Measurements from ENCODE around the gene NIPAL3. TPM values are rescaled to one million over a fixed set of nuclear protein-coding genes. Genes with fewer than 3 reads are reported as not detected.
A peak's percentile ranks its signal among the peaks of the same experiment; 100 is the strongest.

Gene NIPAL3
- total RNA-seq, 4 donors from 2014 or later, result 38.0 to 74.3 (median 57.3) TPM

DNA sequence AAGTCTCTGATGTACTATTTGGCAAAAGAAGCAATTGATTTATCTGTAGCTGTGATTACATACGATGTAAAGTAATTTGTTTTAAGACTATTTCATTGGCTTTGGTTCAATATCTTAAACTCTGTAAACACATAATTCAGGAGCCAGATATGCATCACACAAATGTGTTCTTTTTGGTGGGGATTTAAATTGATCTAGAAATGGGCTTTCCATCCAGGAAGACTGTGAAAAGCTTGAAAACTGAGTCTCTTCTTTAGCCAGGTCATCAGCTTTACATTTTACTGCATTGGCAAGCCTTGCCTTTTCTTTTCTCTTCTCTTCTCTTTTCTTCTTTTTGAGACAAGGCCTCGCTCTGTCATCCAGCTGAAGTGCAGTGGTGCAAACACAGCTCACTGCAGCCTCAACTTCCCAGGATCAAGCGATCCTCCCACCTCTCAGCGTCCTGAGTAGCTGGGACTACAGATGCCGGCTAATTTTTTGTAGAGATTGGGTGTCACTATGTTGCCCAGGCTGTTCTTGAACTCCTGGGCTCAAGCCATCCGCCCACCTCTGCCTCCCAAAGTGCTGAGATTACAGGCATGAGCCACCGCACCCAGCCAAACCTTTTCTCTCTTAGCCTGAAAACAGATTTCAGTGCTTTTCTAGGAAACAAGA is 88.4 kb downstream of the NIPAL3 start:
- no peak for DNase-seq
- TF ChIP-seq, protein P1, sequence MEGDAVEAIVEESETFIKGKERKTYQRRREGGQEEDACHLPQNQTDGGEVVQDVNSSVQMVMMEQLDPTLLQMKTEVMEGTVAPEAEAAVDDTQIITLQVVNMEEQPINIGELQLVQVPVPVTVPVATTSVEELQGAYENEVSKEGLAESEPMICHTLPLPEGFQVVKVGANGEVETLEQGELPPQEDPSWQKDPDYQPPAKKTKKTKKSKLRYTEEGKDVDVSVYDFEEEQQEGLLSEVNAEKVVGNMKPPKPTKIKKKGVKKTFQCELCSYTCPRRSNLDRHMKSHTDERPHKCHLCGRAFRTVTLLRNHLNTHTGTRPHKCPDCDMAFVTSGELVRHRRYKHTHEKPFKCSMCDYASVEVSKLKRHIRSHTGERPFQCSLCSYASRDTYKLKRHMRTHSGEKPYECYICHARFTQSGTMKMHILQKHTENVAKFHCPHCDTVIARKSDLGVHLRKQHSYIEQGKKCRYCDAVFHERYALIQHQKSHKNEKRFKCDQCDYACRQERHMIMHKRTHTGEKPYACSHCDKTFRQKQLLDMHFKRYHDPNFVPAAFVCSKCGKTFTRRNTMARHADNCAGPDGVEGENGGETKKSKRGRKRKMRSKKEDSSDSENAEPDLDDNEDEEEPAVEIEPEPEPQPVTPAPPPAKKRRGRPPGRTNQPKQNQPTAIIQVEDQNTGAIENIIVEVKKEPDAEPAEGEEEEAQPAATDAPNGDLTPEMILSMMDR (IDR thresholded peaks at IDR 0.05), result no peak
- no peak for TF ChIP-seq POLR2A (IDR thresholded peaks at IDR 0.05)
- Histone ChIP-seq H3K36me3 (no peaks in the 10 kb centered on the region), H3K27ac (peak overlapping the region; percentile 92 to 99 (median 94)), H3K4me3 (peak overlapping the region; percentile 84 to 87 (median 84)), H3K4me1 (peaks cover 0 to 22% (median 7%) of the 10 kb centered on the region in 4 donors), H3K9me3 (no peaks in the 10 kb centered on the region), H3K27me3 (no peaks in the 10 kb centered on the region)

DNA sequence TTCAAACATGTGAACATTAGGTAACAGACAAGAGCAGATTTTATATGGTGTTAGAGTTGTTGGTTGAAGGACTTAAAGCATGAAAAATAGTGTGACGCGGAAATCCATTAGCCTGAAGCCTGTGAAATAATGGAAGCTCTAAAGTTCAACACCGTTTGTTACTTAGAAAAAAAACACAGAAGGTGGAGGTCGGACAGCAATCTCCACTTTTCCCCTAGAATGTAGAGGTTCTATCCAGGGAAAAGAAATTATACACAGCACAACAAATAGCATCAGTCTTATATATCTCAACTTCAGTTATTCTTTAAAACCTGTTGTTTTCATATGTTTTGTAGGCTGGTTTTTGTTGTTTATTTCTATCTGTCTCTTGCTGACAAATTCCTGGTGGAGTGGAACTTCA is 89.0 kb downstream of the NIPAL3 start:
- H3K4me3 ChIP-seq, result peak overlapping the region in 1 of 4 donors; percentile 4
- DNase-seq, result no peak
- H3K9me3 ChIP-seq, result no peaks in the 10 kb centered on the region
- H3K36me3 ChIP-seq, result no peaks in the 10 kb centered on the region
- no peaks in the 10 kb centered on the region for H3K27me3 ChIP-seq
- peak overlapping the region; percentile 40 to 95 (median 70) for H3K27ac ChIP-seq
- peaks cover 0 to 22% (median 7%) of the 10 kb centered on the region in 4 donors for H3K4me1 ChIP-seq
- TF ChIP-seq, protein P1 (IDR thresholded peaks at IDR 0.05), result no peak
- no peak for TF ChIP-seq POLR2A (IDR thresholded peaks at IDR 0.05)

DNA sequence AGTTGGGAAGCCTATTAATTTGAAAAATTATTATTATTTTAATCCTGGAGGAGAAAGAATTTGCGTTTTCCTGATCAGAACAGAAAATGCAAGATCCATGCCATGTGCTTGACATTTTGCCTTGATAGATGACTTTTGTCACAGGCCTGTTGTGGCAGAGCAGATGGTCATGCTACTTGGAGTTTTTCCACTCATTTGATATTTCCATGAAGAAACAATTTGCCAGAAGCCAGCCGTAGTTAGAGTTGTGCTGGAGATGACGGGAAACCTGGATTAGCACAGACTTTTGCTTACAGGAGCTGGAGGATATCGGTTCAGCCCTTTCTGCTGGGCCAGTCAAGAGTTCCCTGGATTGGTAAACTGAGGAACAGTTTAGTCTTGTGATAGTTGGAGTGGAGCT is 90.2 kb downstream of the NIPAL3 start:
- no peak for DNase-seq
- TF ChIP-seq, protein P1 (IDR thresholded peaks at IDR 0.05), result no peak
- Histone ChIP-seq H3K9me3 (no peaks in the 10 kb centered on the region), H3K4me1 (peaks cover 0 to 21% (median 7%) of the 10 kb centered on the region in 4 donors), H3K36me3 (no peaks in the 10 kb centered on the region), H3K27ac (peak overlapping the region in 3 of 4 donors; percentile 2 to 55 (median 46)), H3K27me3 (no peaks in the 10 kb centered on the region), H3K4me3 (no peak overlapping the region)

DNA sequence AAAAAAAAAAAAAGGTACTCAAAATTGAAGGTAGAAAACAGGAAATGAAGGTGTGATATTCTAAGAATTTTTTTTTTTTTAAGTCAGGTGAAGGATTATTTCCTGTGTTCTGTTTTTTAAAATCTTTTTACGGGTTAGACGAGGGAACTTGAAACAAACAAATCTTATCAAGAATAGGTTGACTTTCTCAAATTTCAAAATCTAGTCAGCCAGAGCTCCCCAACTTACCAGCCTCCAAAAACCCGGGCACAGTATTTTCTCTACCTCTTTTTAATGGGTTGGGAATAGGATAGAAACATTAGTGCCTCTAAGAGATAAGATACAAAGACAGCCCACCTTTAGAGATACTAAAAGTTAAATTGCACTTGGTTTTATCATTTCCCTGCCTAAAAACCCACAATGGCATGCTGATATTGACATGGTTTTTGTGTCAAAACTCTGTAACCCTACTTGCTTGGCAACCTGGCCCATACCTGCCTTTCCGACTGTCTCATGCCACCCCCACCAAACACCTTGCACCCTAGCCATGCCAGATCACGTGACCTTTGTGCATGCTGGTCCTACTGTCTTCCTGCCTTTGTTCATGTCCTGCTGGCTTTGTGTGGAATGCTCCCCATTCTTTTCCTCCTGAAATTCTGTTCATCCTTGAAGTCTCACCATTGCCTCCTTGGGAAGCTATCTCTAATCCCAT is 91.2 kb downstream of the NIPAL3 start:
- H3K4me1 ChIP-seq, result peaks cover 0 to 10% (median 3%) of the 10 kb centered on the region in 4 donors
- no peak overlapping the region for H3K4me3 ChIP-seq
- DNase-seq, result no peak
- no peaks in the 10 kb centered on the region for H3K36me3 ChIP-seq
- peak overlapping the region; percentile 19 to 68 (median 53) for H3K27ac ChIP-seq
- H3K9me3 ChIP-seq, result no peaks in the 10 kb centered on the region
- TF ChIP-seq, protein P1 (IDR thresholded peaks at IDR 0.05), result no peak
- H3K27me3 ChIP-seq, result no peaks in the 10 kb centered on the region

DNA sequence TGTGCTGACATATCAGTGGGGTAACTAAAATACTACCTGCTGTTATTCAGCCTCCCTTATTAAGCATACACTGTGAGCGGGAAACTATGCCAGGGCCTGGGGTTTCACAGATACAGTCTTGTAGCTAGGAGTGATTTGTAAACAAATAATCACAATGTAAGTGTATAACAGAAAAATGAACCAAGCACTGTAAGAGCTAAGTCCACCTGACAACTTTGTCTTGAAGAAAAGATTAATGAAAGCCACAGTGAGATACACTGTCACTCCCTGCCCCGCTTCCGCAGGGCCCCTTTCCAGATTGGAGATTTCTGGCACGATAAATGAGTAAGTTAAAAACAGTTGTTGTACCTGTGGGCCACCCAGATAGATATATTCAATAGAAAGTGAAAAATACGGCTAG is 91.8 kb downstream of the NIPAL3 start:
- H3K27ac ChIP-seq, result peak overlapping the region; percentile 19 to 68 (median 53)
- H3K27me3 ChIP-seq, result no peaks in the 10 kb centered on the region
- no peak overlapping the region for H3K4me3 ChIP-seq
- H3K4me1 ChIP-seq, result peaks cover 0 to 6% (median 2%) of the 10 kb centered on the region in 4 donors
- no peak for DNase-seq
- H3K36me3 ChIP-seq, result no peaks in the 10 kb centered on the region
- H3K9me3 ChIP-seq, result no peaks in the 10 kb centered on the region
- no peak for TF ChIP-seq POLR2A (IDR thresholded peaks at IDR 0.05)
- TF ChIP-seq, protein P1 (IDR thresholded peaks at IDR 0.05), result no peak
